MM.1S (cell line): ENCODE data around the gene FTH1.

Experiments used
- DNase-seq: peaks from one replicate; pipeline ENCODE4 v3.0.0-alpha.2; 2015
- H2AFZ ChIP-seq: fragments of 300-600 bp; sonication (generic); 2 replicates; pipeline ENCODE4 v1.6.0; 2016; ENCODE audit warnings: antibody characterized with exemption, low read length
- H3F3A ChIP-seq: fragments of 300-600 bp; sonication (generic); 2 replicates; pipeline ENCODE4 v1.6.1; 2016; ENCODE audit warnings: mild to moderate bottlenecking, antibody characterized with exemption, low read length, moderate library complexity, mixed read lengths; ENCODE audit not compliant: insufficient read depth
- H3K27ac ChIP-seq: fragments of 300-600 bp; sonication (generic); 2 replicates; pipeline ENCODE4 v1.5.1; 2016; ENCODE audit warnings: mild to moderate bottlenecking, low read length
- H3K27me3 ChIP-seq: fragments of 300-600 bp; sonication (generic); replicated peaks from 2 replicates; pipeline ENCODE4 v1.6.0; 2016; ENCODE audit warnings: low read length; ENCODE audit not compliant: insufficient read depth
- H3K36me3 ChIP-seq: fragments of 300-600 bp; sonication (generic); replicated peaks from 2 replicates; pipeline ENCODE4 v1.6.1; 2016; ENCODE audit warnings: mild to moderate bottlenecking, low read length, mixed read lengths; ENCODE audit not compliant: insufficient read depth
- H3K4me1 ChIP-seq: fragments of 300-600 bp; sonication (generic); 2 replicates; pipeline ENCODE4 v1.6.1; 2016; ENCODE audit warnings: low read length, mixed read lengths
- H3K4me2 ChIP-seq: fragments of 300-600 bp; sonication (generic); 2 replicates; pipeline ENCODE4 v1.6.0; 2016; ENCODE audit warnings: low read depth, low read length
- H3K4me3 ChIP-seq: fragments of 300-600 bp; sonication (generic); 2 replicates; pipeline ENCODE4 v1.5.1; 2016; ENCODE audit warnings: low read length, mixed read lengths
- H3K79me2 ChIP-seq: fragments of 300-600 bp; sonication (generic); 2 replicates; pipeline ENCODE4 v1.6.1; 2016; ENCODE audit warnings: mixed run types, low read length, mixed read lengths
- H3K9ac ChIP-seq: fragments of 300-600 bp; sonication (generic); 2 replicates; pipeline ENCODE4 v1.6.1; 2016; ENCODE audit warnings: low read length, mixed read lengths
- H3K9me2 ChIP-seq: fragments of 300-600 bp; sonication (generic); replicated peaks from 2 replicates; pipeline ENCODE4 v1.6.1; 2016; ENCODE audit warnings: mild to moderate bottlenecking, low read length, mixed read lengths; ENCODE audit not compliant: insufficient read depth
- H3K9me3 ChIP-seq: fragments of 300-600 bp; sonication (generic); replicated peaks from 2 replicates; pipeline ENCODE4 v1.6.1; 2016; ENCODE audit warnings: mild to moderate bottlenecking, low read length, mixed read lengths; ENCODE audit not compliant: insufficient read depth
- H4K20me1 ChIP-seq: fragments of 300-600 bp; sonication (generic); 2 replicates; pipeline ENCODE4 v1.6.1; 2016; ENCODE audit warnings: mild to moderate bottlenecking, low read length, moderate library complexity, mixed read lengths; ENCODE audit not compliant: insufficient read depth
- CTCF ChIP-seq: fragments of 300-600 bp; sonication (generic); IDR thresholded peaks from 2 replicates; pipeline ENCODE4 v1.5.1; 2016; ENCODE audit warnings: antibody characterized with exemption, low read length, mixed read lengths
- EZH2 ChIP-seq: fragments of 300-600 bp; sonication (generic); optimal IDR thresholded peaks from 2 replicates; pipeline ENCODE3; 2017; ENCODE audit warnings: low read depth, mild to moderate bottlenecking, antibody characterized with exemption, low read length, mixed read lengths
- EZH2phosphoT487 ChIP-seq: fragments of 300-600 bp; sonication (generic); IDR thresholded peaks from 2 replicates; pipeline ENCODE4 v1.6.1; 2018; ENCODE audit warnings: antibody characterized with exemption, low read length

FTH1 gene

DNA sequence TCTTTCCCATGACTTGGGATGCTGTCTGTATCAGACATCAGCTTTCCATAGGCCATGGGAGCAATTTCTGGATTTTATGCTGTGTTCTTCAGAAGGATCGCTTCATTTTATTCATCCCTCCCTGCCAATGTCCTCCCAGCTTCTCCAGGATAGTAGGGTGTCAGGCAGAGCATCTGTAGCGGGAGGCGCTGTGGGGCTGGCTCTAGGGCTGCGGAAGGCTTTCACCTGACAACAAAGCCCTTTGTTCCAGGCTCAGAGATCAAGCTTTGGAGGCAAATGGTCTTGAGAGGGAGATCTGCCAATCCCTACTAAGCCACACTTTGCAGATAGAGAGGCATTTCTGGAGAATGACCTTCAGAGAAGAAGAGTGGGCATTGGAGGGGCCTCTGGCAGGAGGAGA, 29.5 kb upstream of the FTH1 start:
- no peak for TF ChIP-seq CTCF
- TF ChIP-seq EZH2, result no peak
- TF ChIP-seq EZH2phosphoT487, result no peak
- H3K27ac ChIP-seq, result no peak overlapping the region
- H3K4me2 ChIP-seq, result no peak overlapping the region
- DNase-seq, result no peak
- H3K4me3 ChIP-seq, result no peak overlapping the region
- no peak overlapping the region for H3K9ac ChIP-seq
- no peaks in the 10 kb centered on the region for H3F3A ChIP-seq
- H3K36me3 ChIP-seq, result no peaks in the 10 kb centered on the region
- no peaks in the 10 kb centered on the region for H3K79me2 ChIP-seq
- no peak overlapping the region for H2AFZ ChIP-seq
- no peaks in the 10 kb centered on the region for H3K9me2 ChIP-seq
- no peaks in the 10 kb centered on the region for H3K9me3 ChIP-seq
- H3K4me1 ChIP-seq, result no peaks in the 10 kb centered on the region
- H3K27me3 ChIP-seq, result no peaks in the 10 kb centered on the region
- H4K20me1 ChIP-seq, result no peaks in the 10 kb centered on the region

DNA sequence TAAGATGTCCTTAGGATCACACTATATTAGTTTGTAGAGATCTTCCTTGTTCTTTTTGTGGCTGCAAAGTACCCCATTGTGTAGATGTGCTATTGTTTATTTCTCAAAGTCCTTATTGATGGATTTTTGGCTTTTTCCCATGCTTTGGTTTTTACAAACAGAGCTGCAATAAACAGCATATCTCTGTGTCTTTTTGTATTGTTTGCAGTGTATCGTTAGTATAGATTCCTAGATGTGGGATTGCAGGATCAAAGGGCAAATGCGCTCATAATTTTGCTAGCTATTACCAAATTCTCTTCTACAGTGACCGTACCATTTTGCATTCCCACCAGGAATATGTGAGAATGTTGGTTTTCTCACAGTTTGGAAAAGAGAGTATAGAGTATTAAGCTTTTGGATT, 27.5 kb upstream of the FTH1 start:
- Histone ChIP-seq H3K9me2 (no peaks in the 10 kb centered on the region), H3K27ac (no peak overlapping the region), H3K9me3 (no peaks in the 10 kb centered on the region), H3K36me3 (no peaks in the 10 kb centered on the region), H2AFZ (no peak overlapping the region), H3K79me2 (no peaks in the 10 kb centered on the region), H3K9ac (no peak overlapping the region), H3K27me3 (no peaks in the 10 kb centered on the region), H4K20me1 (no peaks in the 10 kb centered on the region), H3K4me3 (no peak overlapping the region), H3F3A (no peaks in the 10 kb centered on the region), H3K4me2 (no peak overlapping the region), H3K4me1 (no peaks in the 10 kb centered on the region)
- DNase-seq, result no peak
- TF ChIP-seq CTCF (no peak), EZH2 (no peak), EZH2phosphoT487 (no peak)

- H3K9me2 ChIP-seq, result no peaks in the 10 kb centered on the region
- H3K27me3 ChIP-seq, result no peaks in the 10 kb centered on the region
- no peak overlapping the region for H3K4me3 ChIP-seq
- H3K4me1 ChIP-seq, result no peaks in the 10 kb centered on the region
- no peak overlapping the region for H2AFZ ChIP-seq
- H3K9ac ChIP-seq, result no peak overlapping the region
- no peaks in the 10 kb centered on the region for H3F3A ChIP-seq
- H3K27ac ChIP-seq, result no peak overlapping the region
- no peaks in the 10 kb centered on the region for H3K36me3 ChIP-seq
- TF ChIP-seq EZH2 (no peak), CTCF (no peak), EZH2phosphoT487 (no peak)
- H3K9me3 ChIP-seq, result no peaks in the 10 kb centered on the region
- no peaks in the 10 kb centered on the region for H4K20me1 ChIP-seq
- DNase-seq, result no peak
- no peak overlapping the region for H3K4me2 ChIP-seq
- no peaks in the 10 kb centered on the region for H3K79me2 ChIP-seq
Measured at GRCh38 chr11:61985869-61986268, 18.4 kb upstream of the FTH1 start.
